H9 (cell line): Measurements from ENCODE around the gene STXBP5L. TPM values are rescaled to one million over a fixed set of nuclear protein-coding genes. Genes with fewer than 3 reads are reported as not detected.

Experiments used
- DNase-seq: peaks from one replicate; pipeline ENCODE4 v3.0.0-alpha.2; 2017
- H2AFZ ChIP-seq: one replicate; pipeline ENCODE4 v1.6.1; 2013; ENCODE audit warnings: mild to moderate bottlenecking, low read length, control low read depth, moderate library complexity
- H2AK5ac ChIP-seq: 2 replicates; pipeline ENCODE4 v1.6.1; 2013; ENCODE audit warnings: low read length, control low read depth, mixed read lengths; ENCODE audit not compliant: insufficient read length
- H2BK120ac ChIP-seq: one replicate; pipeline ENCODE4 v1.6.1; 2013; ENCODE audit warnings: low read depth, mild to moderate bottlenecking, low read length, control low read depth, inconsistent platforms; ENCODE audit not compliant: poor library complexity, severe bottlenecking
- H2BK12ac ChIP-seq: 2 replicates; pipeline ENCODE4 v1.6.1; 2013; ENCODE audit warnings: low read length, control low read depth, mixed read lengths, low read depth; ENCODE audit not compliant: insufficient read length
- H2BK15ac ChIP-seq: 2 replicates; pipeline ENCODE4 v1.6.1; 2013; ENCODE audit warnings: low read depth, low read length, control low read depth
- H2BK20ac ChIP-seq: one replicate; pipeline ENCODE4 v1.6.1; 2013; ENCODE audit warnings: low read depth, mild to moderate bottlenecking, low read length, control low read depth, inconsistent platforms; ENCODE audit not compliant: poor library complexity, severe bottlenecking
- H2BK5ac ChIP-seq: 2 replicates; pipeline ENCODE4 v1.6.1; 2013; ENCODE audit warnings: low read length, control low read depth, mixed read lengths; ENCODE audit not compliant: insufficient read length
- H3K14ac ChIP-seq: 2 replicates; pipeline ENCODE4 v1.6.1; 2013; ENCODE audit warnings: low read length, control low read depth; ENCODE audit not compliant: insufficient read depth
- H3K18ac ChIP-seq: 2 replicates; pipeline ENCODE4 v1.6.1; 2013; ENCODE audit warnings: low read depth, mild to moderate bottlenecking, mixed read lengths, low read length, control low read depth; ENCODE audit not compliant: insufficient read length
- H3K23ac ChIP-seq: 2 replicates; pipeline ENCODE4 v1.6.1; 2013; ENCODE audit warnings: low read length, control low read depth, mixed read lengths, low read depth; ENCODE audit not compliant: insufficient read length
- H3K23me2 ChIP-seq: 2 replicates; pipeline ENCODE4 v1.6.1; 2013; ENCODE audit warnings: low read depth, mild to moderate bottlenecking, mixed read lengths, low read length, control low read depth; ENCODE audit not compliant: insufficient read length, poor library complexity, severe bottlenecking
- H3K27ac ChIP-seq: 2 replicates; pipeline ENCODE4 v1.5.1; 2013; ENCODE audit warnings: low read length, control low read depth, mixed read lengths, low read depth; ENCODE audit not compliant: insufficient read length
- H3K27me3 ChIP-seq: 2 replicates; pipeline ENCODE4 v1.6.1; 2013; ENCODE audit warnings: low read length, control low read depth, inconsistent platforms; ENCODE audit not compliant: insufficient read depth
- H3K4ac ChIP-seq: 2 replicates; pipeline ENCODE4 v1.6.1; 2013; ENCODE audit warnings: low read depth, mild to moderate bottlenecking, control low read depth, inconsistent platforms, low read length, moderate library complexity
- H3K4me1 ChIP-seq: 2 replicates; pipeline ENCODE4 v1.6.1; 2013; ENCODE audit warnings: low read length, control low read depth, inconsistent platforms; ENCODE audit not compliant: insufficient read depth
- H3K4me2 ChIP-seq: 2 replicates; pipeline ENCODE4 v1.6.1; 2013; ENCODE audit warnings: low read length, control low read depth, mixed read lengths; ENCODE audit not compliant: insufficient read length, insufficient read depth
- H3K56ac ChIP-seq: 2 replicates; pipeline ENCODE4 v1.6.1; 2013; ENCODE audit warnings: low read depth, mild to moderate bottlenecking, mixed read lengths, low read length, control low read depth; ENCODE audit not compliant: insufficient read length
- H3K79me1 ChIP-seq: 2 replicates; pipeline ENCODE4 v1.6.1; 2013; ENCODE audit warnings: low read depth, mild to moderate bottlenecking, moderate library complexity, low read length, control low read depth, inconsistent platforms; ENCODE audit not compliant: insufficient read depth, poor library complexity, severe bottlenecking
- H3K79me2 ChIP-seq: 2 replicates; pipeline ENCODE4 v1.6.1; 2013; ENCODE audit warnings: low read length, control low read depth, inconsistent platforms; ENCODE audit not compliant: insufficient read depth
- H3K9ac ChIP-seq: 2 replicates; pipeline ENCODE4 v1.6.1; 2013; ENCODE audit warnings: low read length, control low read depth, mixed read lengths; ENCODE audit not compliant: insufficient read length; ENCODE audit errors: extremely low read depth
- H3K9me3 ChIP-seq: one replicate; pipeline ENCODE4 v1.6.1; 2013; ENCODE audit warnings: low read depth, low read length, inconsistent platforms; ENCODE audit not compliant: control insufficient read depth
- H3T11ph ChIP-seq: one replicate; pipeline ENCODE4 v1.6.1; 2013; ENCODE audit warnings: mild to moderate bottlenecking, low read length, control low read depth, inconsistent platforms
- H4K20me1 ChIP-seq: one replicate; pipeline ENCODE4 v1.6.1; 2013; ENCODE audit not compliant: control insufficient read depth, insufficient read length, insufficient read depth
- H4K5ac ChIP-seq: 2 replicates; pipeline ENCODE4 v1.6.1; 2013; ENCODE audit warnings: low read depth, mild to moderate bottlenecking, mixed read lengths, low read length, control low read depth; ENCODE audit not compliant: insufficient read length
- H4K8ac ChIP-seq: replicated peaks from 2 replicates; pipeline ENCODE4 v1.6.1; 2013; ENCODE audit warnings: low read length, control low read depth, mixed read lengths, low read depth; ENCODE audit not compliant: insufficient read length
- H4K91ac ChIP-seq: 2 replicates; pipeline ENCODE4 v1.6.1; 2013; ENCODE audit warnings: low read depth, mild to moderate bottlenecking, moderate library complexity, mixed read lengths, low read length, control low read depth; ENCODE audit not compliant: insufficient read length
- H3K27ac Mint-ChIP-seq, 3 experiments: 2 replicates in 2 of 3; 3 replicates in 1 of 3; pipeline ENCODE4 v1.8.0; 2020 to 2021; ENCODE audit warnings: mixed read lengths in 3 of 3, mild to moderate bottlenecking in 1 of 3, moderate library complexity in 1 of 3
- H3K27me3 Mint-ChIP-seq: 2 replicates; pipeline ENCODE4 v1.8.0; 2021; ENCODE audit warnings: low read depth, mild to moderate bottlenecking, moderate library complexity, mixed read lengths
- H3K36me3 Mint-ChIP-seq, 3 experiments: 2 replicates in 2 of 3; 3 replicates in 1 of 3; pipeline ENCODE4 v1.8.0; 2020 to 2021; ENCODE audit warnings: low read depth in 3 of 3, mixed read lengths in 3 of 3; ENCODE audit not compliant: insufficient read depth in 1 of 3
- H3K4me1 Mint-ChIP-seq, 2 experiments: 2 replicates each; pipeline ENCODE4 v1.8.0; 2020; ENCODE audit warnings: mixed read lengths in 2 of 2
- H3K4me3 Mint-ChIP-seq, 2 experiments: 2 replicates in 1 of 2; 3 replicates in 1 of 2; pipeline ENCODE4 v1.8.0; 2020 to 2021; ENCODE audit warnings: mild to moderate bottlenecking in 2 of 2, mixed read lengths in 2 of 2, moderate library complexity in 1 of 2
- H3K9me3 Mint-ChIP-seq, 2 experiments: 2 replicates in 1 of 2; 3 replicates in 1 of 2; pipeline ENCODE4 v1.8.0; 2020; ENCODE audit warnings: mild to moderate bottlenecking in 2 of 2, mixed read lengths in 2 of 2, moderate library complexity in 1 of 2
- CTCF ChIP-seq: fragments of 200-600 bp; sonication (generic); conservative IDR thresholded peaks from 3 replicates; pipeline ENCODE4 v1.8.0; 2021; ENCODE audit warnings: antibody characterized with exemption, mild to moderate bottlenecking
- WGBS: extraction: QIAGEN DNeasy Blood & Tissue Kit; methylation state at CpG from one replicate; pipeline ENCODE4 v1.1.7; 2013; ENCODE audit warnings: missing lambda C conversion rate, low lambda C conversion rate, mixed read lengths; ENCODE audit not compliant: insufficient read length; ENCODE audit errors: extremely low coverage; 5-methylcytosine and 5-hydroxymethylcytosine counted together
- total RNA-seq: library from RNA; stranded (reverse); gene quantifications from 2 replicates; pipeline ENCODE4 v1.2.1, GENCODE V29; 2021

Gene STXBP5L
- total RNA-seq, 1 experiment from 2014 or later: 4.7 TPM

GRCh38 chr3:120926146-120926545, 18.1 kb downstream of the STXBP5L start:
- H3K18ac ChIP-seq: no peak overlapping the region
- H3K23me2 ChIP-seq: no peaks in the 10 kb centered on the region
- H3K27ac ChIP-seq: no peak overlapping the region
- peaks cover 0 to 4% of the 10 kb centered on the region in 2 experiments; a peak in 1 of 4 replicates for H3K4me1 Mint-ChIP-seq
- H4K20me1 ChIP-seq: no peaks in the 10 kb centered on the region
- H3T11ph ChIP-seq: no peak overlapping the region
- H2BK20ac ChIP-seq: no peak overlapping the region
- no peak overlapping the region for H3K23ac ChIP-seq
- no peaks in the 10 kb centered on the region for H3K79me2 ChIP-seq
- no peaks in the 10 kb centered on the region for H3K9me3 ChIP-seq
- no peaks in the 10 kb centered on the region for H3K27me3 ChIP-seq
- no peak overlapping the region for H2AFZ ChIP-seq
- no peak overlapping the region for H4K5ac ChIP-seq
- H2BK12ac ChIP-seq: no peak overlapping the region
- H4K8ac ChIP-seq: no peak overlapping the region
- no peak overlapping the region for H4K91ac ChIP-seq
- H3K9me3 Mint-ChIP-seq: peaks cover 35 to 40% of the 10 kb centered on the region in 2 experiments
- no peaks in the 10 kb centered on the region for H3K79me1 ChIP-seq
- no peak overlapping the region for H3K56ac ChIP-seq
- peaks cover 35 to 52% (median 47%) of the 10 kb centered on the region in 3 experiments for H3K36me3 Mint-ChIP-seq
- no CpG with 5 or more reads among the region's 1 CpG for WGBS
- no peak for DNase-seq
- no peaks in the 10 kb centered on the region for H3K4me1 ChIP-seq
- TF ChIP-seq CTCF: no peak
- H3K27me3 Mint-ChIP-seq: no peaks in the 10 kb centered on the region
- no peak overlapping the region for H3K9ac ChIP-seq
- no peak overlapping the region for H2BK120ac ChIP-seq
- no peak overlapping the region for H2BK15ac ChIP-seq
- no peak overlapping the region for H3K4ac ChIP-seq
- H2AK5ac ChIP-seq: no peak overlapping the region
- H3K14ac ChIP-seq: no peak overlapping the region
- H3K4me3 Mint-ChIP-seq: no peak overlapping the region
- H3K27ac Mint-ChIP-seq: no peak overlapping the region
- no peak overlapping the region for H3K4me2 ChIP-seq
- H2BK5ac ChIP-seq: no peak overlapping the region
